ENCODE data around the gene LGALS4. TPM values are rescaled to one million over a fixed set of nuclear protein-coding genes. Genes with fewer than 3 reads are reported as not detected.
"Not testable (repeated sequence)": the region's sequence is repeated elsewhere in the genome, so short reads cannot be mapped to it uniquely, and the experiment has no call there.

The LGALS4 gene
- total and polyA plus RNA-seq, 9 of the 15 experiments (the other 6 are each of a cell fraction or from before 2014, with no cell fraction given), result 0.08 to 1.1 (median 0.30) TPM; not detected in 3

GRCh38 chr19:38807374-38808098 is 5.2 kb downstream of the LGALS4 start (continued):
- TF ChIP-seq TAL1 (IDR thresholded peaks at IDR 0.05) (peak; percentile 39; the same call in 1 of the 2 replicates), NR2C1 (tag; IDR thresholded peaks at IDR 0.05) (peak; percentile 18; the same call in 1 of the 2 replicates), SMAD4 (CRISPR knock-in tag; conservative IDR thresholded peaks at IDR 0.05) (peak; percentile 48; the same call in 1 of the 2 replicates), CBFA2T3 (IDR thresholded peaks at IDR 0.05) (peak; percentile 75), CBFA2T2 (conservative IDR thresholded peaks at IDR 0.05) (peak; percentile 59), HDAC8 (tag; IDR thresholded peaks at IDR 0.05) (peak; percentile 44; the same call in 1 of the 2 replicates)
- TF ChIP-seq, protein P1, sequence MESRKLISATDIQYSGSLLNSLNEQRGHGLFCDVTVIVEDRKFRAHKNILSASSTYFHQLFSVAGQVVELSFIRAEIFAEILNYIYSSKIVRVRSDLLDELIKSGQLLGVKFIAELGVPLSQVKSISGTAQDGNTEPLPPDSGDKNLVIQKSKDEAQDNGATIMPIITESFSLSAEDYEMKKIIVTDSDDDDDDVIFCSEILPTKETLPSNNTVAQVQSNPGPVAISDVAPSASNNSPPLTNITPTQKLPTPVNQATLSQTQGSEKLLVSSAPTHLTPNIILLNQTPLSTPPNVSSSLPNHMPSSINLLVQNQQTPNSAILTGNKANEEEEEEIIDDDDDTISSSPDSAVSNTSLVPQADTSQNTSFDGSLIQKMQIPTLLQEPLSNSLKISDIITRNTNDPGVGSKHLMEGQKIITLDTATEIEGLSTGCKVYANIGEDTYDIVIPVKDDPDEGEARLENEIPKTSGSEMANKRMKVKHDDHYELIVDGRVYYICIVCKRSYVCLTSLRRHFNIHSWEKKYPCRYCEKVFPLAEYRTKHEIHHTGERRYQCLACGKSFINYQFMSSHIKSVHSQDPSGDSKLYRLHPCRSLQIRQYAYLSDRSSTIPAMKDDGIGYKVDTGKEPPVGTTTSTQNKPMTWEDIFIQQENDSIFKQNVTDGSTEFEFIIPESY (CRISPR knock-in tag; IDR thresholded peaks at IDR 0.05), result peak; percentile 92
- not testable (repeated sequence) for TF ChIP-seq NR2C1 (IDR thresholded peaks at IDR 0.05)
- TF ChIP-seq, protein P2, sequence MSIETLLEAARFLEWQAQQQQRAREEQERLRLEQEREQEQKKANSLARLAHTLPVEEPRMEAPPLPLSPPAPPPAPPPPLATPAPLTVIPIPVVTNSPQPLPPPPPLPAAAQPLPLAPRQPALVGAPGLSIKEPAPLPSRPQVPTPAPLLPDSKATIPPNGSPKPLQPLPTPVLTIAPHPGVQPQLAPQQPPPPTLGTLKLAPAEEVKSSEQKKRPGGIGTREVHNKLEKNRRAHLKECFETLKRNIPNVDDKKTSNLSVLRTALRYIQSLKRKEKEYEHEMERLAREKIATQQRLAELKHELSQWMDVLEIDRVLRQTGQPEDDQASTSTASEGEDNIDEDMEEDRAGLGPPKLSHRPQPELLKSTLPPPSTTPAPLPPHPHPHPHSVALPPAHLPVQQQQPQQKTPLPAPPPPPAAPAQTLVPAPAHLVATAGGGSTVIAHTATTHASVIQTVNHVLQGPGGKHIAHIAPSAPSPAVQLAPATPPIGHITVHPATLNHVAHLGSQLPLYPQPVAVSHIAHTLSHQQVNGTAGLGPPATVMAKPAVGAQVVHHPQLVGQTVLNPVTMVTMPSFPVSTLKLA (conservative IDR thresholded peaks at IDR 0.05), result peak in 1 of 2 experiments; percentile 53; a peak in 3 of 4 replicates
- TF ChIP-seq, protein P3, sequence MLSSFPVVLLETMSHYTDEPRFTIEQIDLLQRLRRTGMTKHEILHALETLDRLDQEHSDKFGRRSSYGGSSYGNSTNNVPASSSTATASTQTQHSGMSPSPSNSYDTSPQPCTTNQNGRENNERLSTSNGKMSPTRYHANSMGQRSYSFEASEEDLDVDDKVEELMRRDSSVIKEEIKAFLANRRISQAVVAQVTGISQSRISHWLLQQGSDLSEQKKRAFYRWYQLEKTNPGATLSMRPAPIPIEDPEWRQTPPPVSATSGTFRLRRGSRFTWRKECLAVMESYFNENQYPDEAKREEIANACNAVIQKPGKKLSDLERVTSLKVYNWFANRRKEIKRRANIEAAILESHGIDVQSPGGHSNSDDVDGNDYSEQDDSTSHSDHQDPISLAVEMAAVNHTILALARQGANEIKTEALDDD (IDR thresholded peaks at IDR 0.05), result peak; percentile 60; the same call in 1 of the 2 replicates
